Activated CD8-positive, alpha-beta memory T cell treated with anti-CD3 and anti-CD28 coated beads for 1 hour (primary cell): ENCODE results near the gene CFAP20DC.
"Not testable (repeated sequence)": the region's sequence is repeated elsewhere in the genome, so short reads cannot be mapped to it uniquely, and the experiment has no call there.

Experiments used
- DNase-seq, 2 donors: peaks; one replicate each; pipeline ENCODE4 v3.0.0-alpha.2; 2020; ENCODE audit warnings: low read depth in 1 of 2; ENCODE audit errors: extremely low read depth in 1 of 2

The CFAP20DC gene

DNA sequence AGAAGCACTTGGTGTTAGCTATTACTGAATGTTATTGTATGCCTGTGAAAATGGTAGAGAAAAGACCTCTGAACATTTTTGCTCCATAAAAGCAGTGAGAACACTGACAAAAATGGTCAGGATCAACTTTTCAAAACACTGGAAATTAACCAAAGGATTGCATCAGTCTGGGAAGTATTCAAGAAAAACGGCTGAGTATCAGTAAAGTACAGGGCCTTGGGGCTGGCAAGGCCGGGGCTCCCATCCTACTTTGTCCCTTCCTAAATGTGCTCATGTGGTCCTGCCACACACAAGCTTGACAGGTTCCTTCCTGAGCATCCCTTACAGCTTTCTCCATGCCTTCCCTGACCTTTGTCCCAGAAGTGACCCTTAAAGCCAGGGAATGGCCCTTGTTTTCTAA is 84.0 kb downstream of the CFAP20DC start:
- DNase-seq, result no peak

- DNase-seq, result no peak
Observed at GRCh38 chr3:58963928-58964503, 85.8 kb downstream of the CFAP20DC start.

DNA sequence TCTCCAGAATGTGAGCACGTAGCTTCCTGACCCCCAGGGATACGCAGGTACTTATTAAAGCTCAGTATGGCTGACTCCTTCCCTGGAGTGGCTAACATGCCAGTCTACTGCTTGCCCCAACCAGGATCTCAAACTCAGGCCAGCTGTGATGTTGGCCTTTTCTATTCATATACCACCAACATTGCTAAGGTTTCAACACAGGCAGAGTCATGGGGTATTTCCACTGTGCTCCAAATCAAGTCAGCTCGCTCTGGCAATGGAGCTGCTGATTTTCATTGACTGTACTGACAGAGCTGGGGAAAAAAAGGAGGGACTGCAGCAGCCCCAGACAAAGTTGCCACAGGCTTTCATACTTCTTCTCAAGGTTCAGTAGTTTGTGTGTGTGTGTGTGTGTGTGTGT is 87.0 kb downstream of the CFAP20DC start:
- no peak for DNase-seq

- DNase-seq, result no peak
Observed at GRCh38 chr3:58962040-58962651, 87.7 kb downstream of the CFAP20DC start.

GRCh38 chr3:58955308-58955707 is 94.5 kb downstream of the CFAP20DC start:
- DNase-seq, result no peak

DNA sequence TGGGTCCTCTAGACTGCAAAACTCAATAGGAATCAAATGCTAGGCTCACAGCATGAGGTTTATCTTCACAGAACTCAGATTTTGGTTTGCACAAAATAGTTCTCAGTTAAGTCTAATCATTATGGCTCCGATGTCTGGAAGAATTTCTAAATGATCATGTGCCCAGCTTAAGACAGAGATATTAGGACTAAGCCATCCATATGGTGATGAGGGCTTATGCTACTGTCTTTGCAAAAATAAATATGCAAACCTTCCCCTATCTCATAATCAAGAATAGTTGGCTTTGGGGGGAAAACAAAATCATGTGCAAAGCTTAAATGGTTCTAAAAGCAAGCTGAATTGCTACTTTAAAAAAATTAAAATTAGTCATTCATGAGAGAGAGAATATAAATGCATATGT is 96.5 kb downstream of the CFAP20DC start:
- no peak for DNase-seq

GRCh38 chr3:58952128-58952917 is 97.5 kb downstream of the CFAP20DC start:
- no peak for DNase-seq

DNA sequence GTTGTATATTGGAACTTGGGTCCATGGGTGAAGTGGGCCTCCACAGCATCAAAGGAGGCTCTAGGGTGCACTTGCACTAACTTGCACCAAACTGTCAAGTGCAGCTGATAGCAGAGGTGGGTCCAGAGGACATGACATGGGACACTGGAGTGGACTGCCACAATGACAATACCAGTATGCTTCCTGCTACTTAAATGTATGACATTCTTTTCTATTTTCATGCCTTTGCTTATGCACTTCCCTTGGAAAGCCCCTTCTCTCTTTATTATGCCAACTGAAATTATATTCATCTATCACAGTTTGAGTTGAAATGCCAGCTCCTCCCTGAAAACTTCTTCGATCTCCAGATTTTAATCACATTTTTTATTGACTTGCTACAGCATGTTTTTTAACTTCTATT is 101.8 kb downstream of the CFAP20DC start:
- no peak for DNase-seq

- DNase-seq, result no peak
Observed at GRCh38 chr3:58946875-58947274, 103.0 kb downstream of the CFAP20DC start.

DNA sequence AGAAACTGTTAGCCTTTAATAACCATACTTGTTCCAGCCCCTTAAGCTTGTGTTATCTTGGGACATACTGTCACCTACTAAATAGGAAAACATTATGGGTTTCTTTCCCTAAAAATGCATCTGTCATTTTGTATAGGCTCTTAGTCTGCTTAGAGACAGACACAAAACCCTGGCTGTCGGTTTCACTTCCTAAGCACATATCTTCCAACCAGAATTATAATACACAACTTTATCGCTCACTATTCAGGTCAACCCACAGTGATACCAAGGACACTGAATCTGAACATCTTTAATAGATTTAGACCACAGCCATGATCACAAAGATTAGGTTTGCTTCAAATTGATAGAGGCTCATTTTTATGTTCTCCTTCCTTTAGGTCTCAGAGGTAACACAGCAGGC is 111.8 kb downstream of the CFAP20DC start:
- no peak for DNase-seq

GRCh38 chr3:58924578-58924977 is 125.2 kb downstream of the CFAP20DC start:
- DNase-seq, result no peak

DNA sequence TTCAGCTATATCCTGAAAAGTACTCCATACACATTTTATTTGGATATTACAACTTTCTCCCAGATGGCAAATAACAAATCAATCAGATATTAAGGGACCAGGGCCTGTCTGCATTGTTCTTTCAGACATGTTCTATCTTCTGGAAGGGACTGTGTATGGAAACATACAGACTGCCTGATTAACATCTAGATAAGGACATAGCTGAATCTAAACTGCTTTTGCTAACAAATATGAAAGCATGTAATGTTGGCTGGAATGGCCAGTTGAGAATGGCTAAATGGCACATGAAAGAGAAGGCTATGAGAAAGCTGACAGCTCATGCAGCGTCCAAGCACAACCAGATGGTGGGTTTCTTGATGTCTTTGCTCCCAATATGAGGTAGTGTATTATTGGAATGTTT is 149.4 kb downstream of the CFAP20DC start:
- DNase-seq, result no peak

DNA sequence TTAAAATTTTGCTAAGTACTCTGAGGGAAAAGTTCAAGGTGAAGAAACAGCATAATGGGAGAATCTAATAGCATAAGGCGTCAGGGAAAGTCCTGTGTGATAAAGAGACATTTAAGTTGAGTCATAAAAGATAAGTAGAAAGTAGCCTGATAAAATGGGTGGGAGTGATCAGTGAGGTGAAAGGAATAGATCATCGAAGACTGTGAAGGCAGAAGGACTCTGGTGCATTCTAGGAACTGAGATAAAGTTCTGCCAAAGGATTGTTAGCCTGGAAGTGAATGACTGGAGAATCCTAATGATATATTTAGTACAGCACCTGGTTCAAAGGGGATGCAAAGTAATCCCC is 149.9 kb downstream of the CFAP20DC start:
- DNase-seq, result no peak

DNA sequence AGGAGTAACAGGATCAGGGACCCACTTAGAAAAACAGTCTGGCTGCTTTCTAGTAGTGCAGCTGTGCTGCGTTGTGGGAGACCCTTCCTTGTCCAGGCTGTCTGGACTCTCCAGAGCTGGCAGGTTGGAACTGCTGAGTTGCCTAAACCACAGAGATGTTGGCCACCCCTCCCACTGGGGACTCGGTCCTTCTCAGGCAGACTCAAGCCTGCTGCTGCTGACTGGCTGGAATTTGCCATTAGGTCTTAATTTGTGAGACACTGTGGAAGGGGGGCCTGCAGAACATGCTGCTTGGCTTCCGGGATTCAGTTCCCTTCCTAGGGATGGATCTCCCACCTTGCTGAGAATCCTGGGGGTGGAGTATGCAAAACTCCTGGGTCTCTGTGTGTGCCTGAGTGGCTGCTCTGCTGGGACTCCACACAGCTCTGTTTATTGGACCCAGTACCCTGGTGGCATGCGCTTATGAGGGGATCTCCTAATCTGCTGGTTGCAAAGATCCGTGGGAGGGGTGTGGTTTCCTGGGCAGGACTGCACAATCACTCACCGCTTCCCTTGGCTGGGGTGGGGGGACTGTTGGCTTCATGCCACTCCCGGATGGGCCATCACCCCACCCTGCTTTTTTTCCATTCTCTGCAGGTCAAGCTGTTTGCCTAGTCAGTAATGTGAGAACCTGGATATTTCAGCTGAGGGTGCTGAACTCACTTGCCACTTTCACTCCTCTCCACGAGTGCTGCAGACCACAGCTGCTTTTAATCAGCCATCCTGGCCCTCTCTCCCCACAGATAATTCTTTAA is 150.5 kb downstream of the CFAP20DC start:
- peak in 1 of 2 donors; percentile 8 for DNase-seq

GRCh38 chr3:58898513-58898912 is 151.3 kb downstream of the CFAP20DC start:
- DNase-seq, result no peak

- DNase-seq, result no peak
Observed at GRCh38 chr3:58897646-58898045, 152.2 kb downstream of the CFAP20DC start.

DNA sequence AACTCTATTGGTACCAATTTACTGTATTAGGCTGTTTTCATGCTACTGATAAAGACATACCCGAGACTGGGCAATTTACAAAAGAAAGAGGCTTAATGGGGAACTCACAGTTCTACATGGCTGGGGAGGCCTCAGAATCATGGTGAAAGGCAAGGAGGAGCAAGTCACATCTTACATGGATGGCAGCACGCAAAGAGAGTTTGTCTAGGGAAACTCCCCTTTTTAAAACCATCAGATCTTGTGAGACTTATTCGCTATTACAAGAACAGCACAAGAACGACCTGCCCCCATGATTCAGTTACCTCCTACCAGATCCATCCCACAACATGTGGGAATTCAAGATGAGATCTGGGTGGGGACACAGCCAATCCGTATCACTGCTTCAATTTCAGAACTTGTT is 154.1 kb downstream of the CFAP20DC start:
- DNase-seq, result not testable (repeated sequence)

DNA sequence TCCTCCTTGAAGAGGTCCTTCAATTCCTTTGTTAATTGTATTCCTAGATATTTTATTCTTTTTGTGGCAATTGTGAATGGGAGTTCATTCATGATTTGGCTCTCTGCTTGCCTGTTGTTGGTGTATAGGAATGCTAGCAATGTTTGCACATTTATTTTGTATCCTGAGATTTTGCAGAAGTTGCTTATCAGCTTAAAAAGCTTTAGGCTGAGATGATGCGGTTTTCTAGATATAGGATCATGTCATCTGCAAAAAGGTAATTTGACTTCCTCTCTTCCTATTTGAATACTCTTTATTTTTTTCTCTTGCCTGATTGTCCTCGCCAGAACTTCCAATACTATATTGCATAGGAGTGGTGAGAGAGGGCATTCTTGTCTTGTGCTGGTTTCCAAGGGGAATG is 157.3 kb downstream of the CFAP20DC start:
- not testable (repeated sequence) for DNase-seq

DNA sequence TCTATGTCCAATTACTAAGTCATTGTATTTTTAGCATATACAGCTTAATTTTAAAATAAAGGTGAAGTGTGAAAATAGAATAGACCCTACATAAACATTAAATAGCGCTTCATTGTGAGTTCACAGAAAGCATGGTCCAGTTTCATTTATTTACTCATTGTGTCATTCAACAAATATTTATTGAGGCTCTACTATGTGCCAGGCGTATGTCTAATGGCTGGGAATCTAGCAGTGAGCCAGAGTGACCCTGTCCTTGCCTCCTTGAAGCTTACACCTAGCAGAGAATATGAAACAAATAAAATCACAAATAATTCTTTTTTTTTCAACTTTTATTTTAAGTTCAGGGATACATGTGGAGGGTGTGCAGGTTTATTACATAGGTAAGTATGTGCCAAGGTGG is 161.7 kb downstream of the CFAP20DC start:
- DNase-seq, result no peak

- no peak for DNase-seq
Observed at GRCh38 chr3:58884453-58884852, 165.4 kb downstream of the CFAP20DC start.

DNA sequence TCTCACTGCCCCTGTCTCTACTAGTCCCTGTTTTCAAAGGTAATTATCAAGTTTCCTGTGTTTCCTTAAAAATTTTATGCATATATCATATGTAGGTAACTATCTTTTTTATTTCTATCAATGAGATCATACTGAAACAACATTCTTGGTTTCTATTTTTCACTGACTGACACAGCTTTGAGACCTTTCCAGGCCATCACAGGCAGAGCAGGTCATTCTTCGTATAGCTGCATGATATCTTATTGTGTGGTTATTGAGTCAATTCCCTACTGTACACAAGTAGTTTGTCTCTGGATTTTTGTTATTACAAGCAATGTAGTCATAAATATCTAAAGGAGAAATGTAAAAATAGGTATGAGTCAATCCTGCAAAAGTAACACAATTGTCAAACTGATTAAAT is 169.6 kb downstream of the CFAP20DC start:
- no peak for DNase-seq

GRCh38 chr3:58874795-58875194 is 175.0 kb downstream of the CFAP20DC start:
- DNase-seq, result no peak
